Measurements from ENCODE around the gene IGSF23. TPM values are rescaled to one million over a fixed set of nuclear protein-coding genes. Genes with fewer than 3 reads are reported as not detected.

IGSF23 gene
- total and polyA plus RNA-seq, 2 of the 13 experiments (the other 11 are each of a cell fraction or from before 2014, with no cell fraction given): 2.3 to 8.8 TPM

- TF ChIP-seq ZNF780A (CRISPR knock-in tag; IDR thresholded peaks at IDR 0.05): no peak
- peak; percentile 60; the same call in 1 of the 2 replicates for TF ChIP-seq MXD4 (CRISPR knock-in tag; IDR thresholded peaks at IDR 0.05)
- peak; percentile 63 for TF ChIP-seq ZBTB7B (CRISPR knock-in tag; IDR thresholded peaks at IDR 0.05)
- TF ChIP-seq NR2C2 (CRISPR knock-in tag; IDR thresholded peaks at IDR 0.05; ENCODE audit: borderline replicate concordance): peak; percentile 26; the same call in 1 of the 2 replicates
- TF ChIP-seq GATA4 (IDR thresholded peaks at IDR 0.05; ENCODE audit: borderline replicate concordance, low read depth): no peak
- peak; percentile 84 for TF ChIP-seq TEAD3 (CRISPR knock-in tag; optimal IDR thresholded peaks at IDR 0.05; ENCODE audit: borderline replicate concordance)
- TF ChIP-seq KAT8 (CRISPR knock-in tag; IDR thresholded peaks at IDR 0.05): peak; percentile 34; the same call in 1 of the 2 replicates
- TF ChIP-seq BORCS8-MEF2B (CRISPR knock-in tag; IDR thresholded peaks at IDR 0.05): 0 out of 2 replicates have a peak, but pooled peaks have one; percentile 46
- no peak for TF ChIP-seq MLLT10 (CRISPR knock-in tag; IDR thresholded peaks at IDR 0.05)
- TF ChIP-seq FOSL2 (CRISPR knock-in tag; IDR thresholded peaks at IDR 0.05): no peak
- 0 out of 2 replicates have a peak, but pooled peaks have one; percentile 32 for TF ChIP-seq JUN (CRISPR knock-in tag; IDR thresholded peaks at IDR 0.05)
- TF ChIP-seq ZNF501 (CRISPR knock-in tag; IDR thresholded peaks at IDR 0.05): peak; percentile 62; the same call in 1 of the 2 replicates
- peak; percentile 40; the same call in 1 of the 2 replicates for TF ChIP-seq ZNF761 (CRISPR knock-in tag; conservative IDR thresholded peaks at IDR 0.05)
- no peak for TF ChIP-seq ZNF30 (CRISPR knock-in tag; IDR thresholded peaks at IDR 0.05)
- peak; percentile 51; the same call in 1 of the 2 replicates for TF ChIP-seq ZNF674 (CRISPR knock-in tag; IDR thresholded peaks at IDR 0.05; ENCODE audit: low read depth)
- TF ChIP-seq ZNF800 (CRISPR knock-in tag; IDR thresholded peaks at IDR 0.05): peak; percentile 41; the same call in 1 of the 2 replicates
- TF ChIP-seq ZNF770 (CRISPR knock-in tag; IDR thresholded peaks at IDR 0.05): 0 out of 2 replicates have a peak, but pooled peaks have one; percentile 71
- TF ChIP-seq ARID2 (CRISPR knock-in tag; IDR thresholded peaks at IDR 0.05; ENCODE audit: borderline replicate concordance): peak; percentile 77; the same call in 1 of the 2 replicates
- 0 out of 2 replicates have a peak, but pooled peaks have one; percentile 11 for TF ChIP-seq POGZ (CRISPR knock-in tag; IDR thresholded peaks at IDR 0.05)
- peak; percentile 88 for TF ChIP-seq POLR2G (IDR thresholded peaks at IDR 0.05; ENCODE audit: low read depth, low read length)
- TF ChIP-seq ZNF335 (CRISPR knock-in tag; IDR thresholded peaks at IDR 0.05): peak; percentile 41
- TF ChIP-seq HNRNPUL1 (IDR thresholded peaks at IDR 0.05; ENCODE audit: low read depth, low read length): no peak
- peak; percentile 83 for TF ChIP-seq POLR2AphosphoS5 (IDR thresholded peaks at IDR 0.05; ENCODE audit: low read depth, low read length)
- 0 out of 2 replicates have a peak, but pooled peaks have one; percentile 22 for TF ChIP-seq ATF2 (CRISPR knock-in tag; IDR thresholded peaks at IDR 0.05)
These were observed 30.4 kb downstream of the IGSF23 start, which contains the start of gene PVR (continued) for GRCh38 chr19:44643605-44644401.
